Keratinocyte (primary cell): ENCODE measurements around the gene SEC22B.
"Not testable (repeated sequence)": the region's sequence is repeated elsewhere in the genome, so short reads cannot be mapped to it uniquely, and the experiment has no call there.

Source experiments
- EZH2 ChIP-seq: IDR thresholded peaks from one replicate; pipeline ENCODE4 v1.6.1; 2012; ENCODE audit warnings: inconsistent platforms, mild to moderate bottlenecking, low read length, moderate library complexity
- TF ChIP-seq, protein P1 (sequence below), 3 experiments: IDR thresholded peaks in 1 of 3; conservative IDR thresholded peaks in 1 of 3; optimal IDR thresholded peaks in 1 of 3; 2 replicates in 2 of 3; 3 replicates in 1 of 3; pipeline versions ENCODE3 to v1.5.1; 2011; ENCODE audit warnings: low read length in 3 of 3, mild to moderate bottlenecking in 3 of 3, moderate library complexity in 2 of 3, control low read depth in 1 of 3, inconsistent platforms in 1 of 3; ENCODE audit not compliant: insufficient read depth in 2 of 3; ENCODE audit errors: extremely low read depth in 1 of 3

DNA sequence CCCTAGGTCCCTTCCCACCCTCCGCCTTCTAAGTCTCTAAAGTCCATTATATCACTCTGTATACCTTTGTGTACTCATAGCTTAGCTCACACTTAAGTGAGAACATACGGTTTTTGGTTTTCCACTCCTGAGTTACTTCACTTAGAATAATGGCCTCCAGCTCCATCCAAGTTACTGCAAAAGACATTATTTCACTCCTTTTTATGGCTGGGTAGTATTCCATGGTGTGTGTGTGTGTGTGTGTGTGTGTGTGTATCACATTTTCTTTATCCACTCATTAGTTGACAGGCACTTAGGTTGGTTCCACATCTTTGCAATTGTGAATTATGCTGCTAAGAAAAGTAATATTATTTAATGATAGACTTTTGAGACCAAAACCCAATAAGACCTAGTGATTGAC is 1.7 kb upstream of the SEC22B start:
- TF ChIP-seq, protein P1, sequence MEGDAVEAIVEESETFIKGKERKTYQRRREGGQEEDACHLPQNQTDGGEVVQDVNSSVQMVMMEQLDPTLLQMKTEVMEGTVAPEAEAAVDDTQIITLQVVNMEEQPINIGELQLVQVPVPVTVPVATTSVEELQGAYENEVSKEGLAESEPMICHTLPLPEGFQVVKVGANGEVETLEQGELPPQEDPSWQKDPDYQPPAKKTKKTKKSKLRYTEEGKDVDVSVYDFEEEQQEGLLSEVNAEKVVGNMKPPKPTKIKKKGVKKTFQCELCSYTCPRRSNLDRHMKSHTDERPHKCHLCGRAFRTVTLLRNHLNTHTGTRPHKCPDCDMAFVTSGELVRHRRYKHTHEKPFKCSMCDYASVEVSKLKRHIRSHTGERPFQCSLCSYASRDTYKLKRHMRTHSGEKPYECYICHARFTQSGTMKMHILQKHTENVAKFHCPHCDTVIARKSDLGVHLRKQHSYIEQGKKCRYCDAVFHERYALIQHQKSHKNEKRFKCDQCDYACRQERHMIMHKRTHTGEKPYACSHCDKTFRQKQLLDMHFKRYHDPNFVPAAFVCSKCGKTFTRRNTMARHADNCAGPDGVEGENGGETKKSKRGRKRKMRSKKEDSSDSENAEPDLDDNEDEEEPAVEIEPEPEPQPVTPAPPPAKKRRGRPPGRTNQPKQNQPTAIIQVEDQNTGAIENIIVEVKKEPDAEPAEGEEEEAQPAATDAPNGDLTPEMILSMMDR (optimal IDR thresholded peaks at IDR 0.05 in 1 of 3, IDR thresholded peaks at IDR 0.05 in 1 of 3, conservative IDR thresholded peaks at IDR 0.05 in 1 of 3; ENCODE audit: extremely low read depth in 1 of 3, insufficient read depth in 2 of 3, low read length in 3 of 3), result not testable (repeated sequence)
- TF ChIP-seq EZH2, result not testable (repeated sequence)
